ENCODE results near the gene CCT3.

GRCh38 chr1:156368889-156369684 lies 31.0 kb upstream of the CCT3 start, which contains the start of gene RHBG:
- TF ChIP-seq CEBPB (IDR thresholded peaks at IDR 0.05; ENCODE audit: low read depth) (no peak), EZH2 (IDR thresholded peaks at IDR 0.05) (no peak)
- TF ChIP-seq, protein P1, sequence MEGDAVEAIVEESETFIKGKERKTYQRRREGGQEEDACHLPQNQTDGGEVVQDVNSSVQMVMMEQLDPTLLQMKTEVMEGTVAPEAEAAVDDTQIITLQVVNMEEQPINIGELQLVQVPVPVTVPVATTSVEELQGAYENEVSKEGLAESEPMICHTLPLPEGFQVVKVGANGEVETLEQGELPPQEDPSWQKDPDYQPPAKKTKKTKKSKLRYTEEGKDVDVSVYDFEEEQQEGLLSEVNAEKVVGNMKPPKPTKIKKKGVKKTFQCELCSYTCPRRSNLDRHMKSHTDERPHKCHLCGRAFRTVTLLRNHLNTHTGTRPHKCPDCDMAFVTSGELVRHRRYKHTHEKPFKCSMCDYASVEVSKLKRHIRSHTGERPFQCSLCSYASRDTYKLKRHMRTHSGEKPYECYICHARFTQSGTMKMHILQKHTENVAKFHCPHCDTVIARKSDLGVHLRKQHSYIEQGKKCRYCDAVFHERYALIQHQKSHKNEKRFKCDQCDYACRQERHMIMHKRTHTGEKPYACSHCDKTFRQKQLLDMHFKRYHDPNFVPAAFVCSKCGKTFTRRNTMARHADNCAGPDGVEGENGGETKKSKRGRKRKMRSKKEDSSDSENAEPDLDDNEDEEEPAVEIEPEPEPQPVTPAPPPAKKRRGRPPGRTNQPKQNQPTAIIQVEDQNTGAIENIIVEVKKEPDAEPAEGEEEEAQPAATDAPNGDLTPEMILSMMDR (IDR thresholded peaks at IDR 0.05 in 2 of 3, conservative IDR thresholded peaks at IDR 0.05 in 1 of 3; ENCODE audit: borderline replicate concordance in 1 of 3, insufficient read depth in 1 of 3, low read depth in 2 of 3, low read length in 2 of 3): no peak

Data from HCT116 (cell line).